ENCODE results near the gene AMN1.

AMN1 gene

DNA sequence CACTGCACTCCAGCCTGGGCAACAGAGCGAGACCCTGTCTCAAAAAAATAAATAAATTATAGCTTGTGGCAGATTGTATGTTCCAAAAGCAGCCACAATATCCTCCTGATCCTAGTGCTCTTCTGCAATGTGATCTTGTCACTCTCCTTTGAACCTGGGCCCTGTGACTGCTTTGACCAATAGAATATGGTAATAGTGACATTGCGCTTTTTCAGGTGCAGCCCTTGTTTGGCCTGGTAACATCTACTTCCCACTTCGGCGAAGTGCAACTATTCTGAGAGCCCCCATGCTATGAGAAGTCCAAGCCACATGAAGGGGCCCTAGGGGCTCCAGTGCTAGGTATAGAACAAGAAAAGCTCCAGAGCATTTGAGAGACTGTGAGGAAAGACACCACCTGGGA lies 106.8 kb downstream of the AMN1 start:
- peaks cover 4% of the 10 kb centered on the region for H3K9me3 ChIP-seq
- no peaks in the 10 kb centered on the region for H4K20me1 ChIP-seq
- H3K36me3 ChIP-seq: no peaks in the 10 kb centered on the region
- H3K4me3 ChIP-seq: no peak overlapping the region
- H3K4me2 ChIP-seq: no peak overlapping the region
- no peaks in the 10 kb centered on the region for H3K4me1 ChIP-seq
- no peak overlapping the region for H3K9ac ChIP-seq
- H3K27ac ChIP-seq: no peak overlapping the region
- no peak for TF ChIP-seq Cebpa-rat (IDR thresholded peaks at IDR 0.05)
- H3K27me3 ChIP-seq: no peaks in the 10 kb centered on the region

All from BLaER1 (cell line).